ENCODE results near the gene NPAT. TPM values are rescaled to one million over a fixed set of nuclear protein-coding genes. Genes with fewer than 3 reads are reported as not detected.

Gene NPAT
- total and polyA plus RNA-seq, 2 of the 13 experiments (the other 11 are each of a cell fraction or from before 2014, with no cell fraction given): 4.4 to 11.2 TPM

DNA sequence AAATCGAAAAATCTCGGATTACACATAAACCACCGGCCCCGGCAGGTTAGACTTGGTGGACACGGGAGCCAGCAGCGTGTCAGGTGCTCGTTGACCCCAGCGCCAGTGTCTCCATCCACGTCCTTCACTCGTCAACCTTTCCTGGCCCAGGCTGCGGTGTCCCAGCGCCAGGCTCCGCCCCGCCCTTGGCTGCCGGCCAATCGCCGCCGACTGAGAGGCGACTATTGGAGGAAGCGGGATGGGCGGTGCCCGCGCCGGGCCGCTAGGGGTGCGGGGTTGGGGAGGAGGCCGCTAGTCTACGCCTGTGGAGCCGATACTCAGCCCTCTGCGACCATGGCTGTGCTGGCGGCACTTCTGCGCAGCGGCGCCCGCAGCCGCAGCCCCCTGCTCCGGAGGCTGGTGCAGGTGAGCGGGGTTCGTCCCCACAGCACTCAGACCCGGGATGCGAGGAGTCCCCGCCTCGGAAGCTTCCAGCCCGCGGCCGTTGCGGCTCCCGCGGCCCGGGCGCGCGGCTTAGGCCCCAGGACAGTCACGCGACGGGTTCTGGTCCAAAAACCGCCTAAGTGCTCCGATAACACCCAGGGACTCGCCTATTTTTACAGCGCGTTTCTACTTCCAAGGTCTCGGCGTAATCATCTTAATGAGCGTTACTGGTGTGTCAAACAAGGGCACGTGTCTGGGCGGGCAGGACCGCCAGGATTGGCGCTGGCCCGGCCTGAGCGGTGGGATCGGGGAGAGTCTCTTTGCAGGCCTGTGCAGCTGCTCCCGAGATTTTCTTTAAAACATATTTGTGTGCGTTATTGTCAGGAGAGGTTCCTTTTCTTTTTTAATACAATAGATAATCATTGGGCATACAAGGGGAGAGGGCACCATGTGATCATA lies 100.9 kb downstream of the NPAT start, which contains the start of gene ACAT1 (continued):
- TF ChIP-seq RARA (CRISPR knock-in tag; IDR thresholded peaks at IDR 0.05): no peak
- TF ChIP-seq, protein P1, sequence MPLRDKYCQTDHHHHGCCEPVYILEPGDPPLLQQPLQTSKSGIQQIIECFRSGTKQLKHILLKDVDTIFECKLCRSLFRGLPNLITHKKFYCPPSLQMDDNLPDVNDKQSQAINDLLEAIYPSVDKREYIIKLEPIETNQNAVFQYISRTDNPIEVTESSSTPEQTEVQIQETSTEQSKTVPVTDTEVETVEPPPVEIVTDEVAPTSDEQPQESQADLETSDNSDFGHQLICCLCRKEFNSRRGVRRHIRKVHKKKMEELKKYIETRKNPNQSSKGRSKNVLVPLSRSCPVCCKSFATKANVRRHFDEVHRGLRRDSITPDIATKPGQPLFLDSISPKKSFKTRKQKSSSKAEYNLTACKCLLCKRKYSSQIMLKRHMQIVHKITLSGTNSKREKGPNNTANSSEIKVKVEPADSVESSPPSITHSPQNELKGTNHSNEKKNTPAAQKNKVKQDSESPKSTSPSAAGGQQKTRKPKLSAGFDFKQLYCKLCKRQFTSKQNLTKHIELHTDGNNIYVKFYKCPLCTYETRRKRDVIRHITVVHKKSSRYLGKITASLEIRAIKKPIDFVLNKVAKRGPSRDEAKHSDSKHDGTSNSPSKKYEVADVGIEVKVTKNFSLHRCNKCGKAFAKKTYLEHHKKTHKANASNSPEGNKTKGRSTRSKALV (CRISPR knock-in tag; IDR thresholded peaks at IDR 0.05): no peak
- TF ChIP-seq ZNF589 (CRISPR knock-in tag; conservative IDR thresholded peaks at IDR 0.05): no peak
- peak; percentile 62 for TF ChIP-seq RXRA (CRISPR knock-in tag; IDR thresholded peaks at IDR 0.05)
- peak; percentile 53; the same call in 1 of the 2 replicates for TF ChIP-seq GATAD2A (CRISPR knock-in tag; IDR thresholded peaks at IDR 0.05)
- TF ChIP-seq, protein P2, sequence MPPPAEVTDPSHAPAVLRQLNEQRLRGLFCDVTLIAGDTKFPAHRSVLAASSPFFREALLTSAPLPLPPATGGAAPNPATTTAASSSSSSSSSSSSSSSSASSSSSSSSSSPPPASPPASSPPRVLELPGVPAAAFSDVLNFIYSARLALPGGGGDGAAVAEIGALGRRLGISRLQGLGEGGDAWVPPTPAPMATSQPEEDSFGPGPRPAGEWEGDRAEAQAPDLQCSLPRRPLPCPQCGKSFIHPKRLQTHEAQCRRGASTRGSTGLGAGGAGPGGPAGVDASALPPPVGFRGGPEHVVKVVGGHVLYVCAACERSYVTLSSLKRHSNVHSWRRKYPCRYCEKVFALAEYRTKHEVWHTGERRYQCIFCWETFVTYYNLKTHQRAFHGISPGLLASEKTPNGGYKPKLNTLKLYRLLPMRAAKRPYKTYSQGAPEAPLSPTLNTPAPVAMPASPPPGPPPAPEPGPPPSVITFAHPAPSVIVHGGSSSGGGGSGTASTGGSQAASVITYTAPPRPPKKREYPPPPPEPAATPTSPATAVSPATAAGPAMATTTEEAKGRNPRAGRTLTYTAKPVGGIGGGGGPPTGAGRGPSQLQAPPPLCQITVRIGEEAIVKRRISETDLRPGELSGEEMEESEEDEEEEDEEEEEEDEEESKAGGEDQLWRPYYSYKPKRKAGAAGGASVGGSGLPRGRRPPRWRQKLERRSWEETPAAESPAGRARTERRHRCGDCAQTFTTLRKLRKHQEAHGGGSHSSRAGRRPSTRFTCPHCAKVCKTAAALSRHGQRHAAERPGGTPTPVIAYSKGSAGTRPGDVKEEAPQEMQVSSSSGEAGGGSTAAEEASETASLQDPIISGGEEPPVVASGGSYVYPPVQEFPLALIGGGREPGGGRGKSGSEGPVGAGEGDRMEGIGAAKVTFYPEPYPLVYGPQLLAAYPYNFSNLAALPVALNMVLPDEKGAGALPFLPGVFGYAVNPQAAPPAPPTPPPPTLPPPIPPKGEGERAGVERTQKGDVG (CRISPR knock-in tag; IDR thresholded peaks at IDR 0.05; ENCODE audit: borderline replicate concordance): no peak
- TF ChIP-seq ZNF543 (CRISPR knock-in tag; IDR thresholded peaks at IDR 0.05): peak; percentile 63; the same call in 1 of the 2 replicates
- no peak for TF ChIP-seq ZNF766 (CRISPR knock-in tag; IDR thresholded peaks at IDR 0.05; ENCODE audit: borderline replicate concordance)
- TF ChIP-seq ETV6 (CRISPR knock-in tag; conservative IDR thresholded peaks at IDR 0.05): peak; percentile 57; the same call in 1 of the 2 replicates
- peak; percentile 71 for TF ChIP-seq ZNF605 (CRISPR knock-in tag; IDR thresholded peaks at IDR 0.05)
- no peak for TF ChIP-seq KLF9 (CRISPR knock-in tag; IDR thresholded peaks at IDR 0.05; ENCODE audit: low read depth)
- peak; percentile 60; the same call in 1 of the 2 replicates for TF ChIP-seq ZNF768 (CRISPR knock-in tag; IDR thresholded peaks at IDR 0.05)
- no peak for TF ChIP-seq NR2F1 (CRISPR knock-in tag; IDR thresholded peaks at IDR 0.05)
- TF ChIP-seq KDM2A (CRISPR knock-in tag; IDR thresholded peaks at IDR 0.05; ENCODE audit: borderline replicate concordance, low read depth): peak; percentile 84
- peak; percentile 12 for TF ChIP-seq HNRNPK (IDR thresholded peaks at IDR 0.05; ENCODE audit: low read depth, low read length, poor library complexity, severe bottlenecking)
- no peak for TF ChIP-seq MTA3 (CRISPR knock-in tag; IDR thresholded peaks at IDR 0.05)
- no peak for TF ChIP-seq ZNF614 (CRISPR knock-in tag; IDR thresholded peaks at IDR 0.05; ENCODE audit: borderline replicate concordance)
- TF ChIP-seq KDM5A (IDR thresholded peaks at IDR 0.05; ENCODE audit: borderline replicate concordance, low read length): no peak; the same call in 1 of the 2 replicates
- TF ChIP-seq, protein P3, sequence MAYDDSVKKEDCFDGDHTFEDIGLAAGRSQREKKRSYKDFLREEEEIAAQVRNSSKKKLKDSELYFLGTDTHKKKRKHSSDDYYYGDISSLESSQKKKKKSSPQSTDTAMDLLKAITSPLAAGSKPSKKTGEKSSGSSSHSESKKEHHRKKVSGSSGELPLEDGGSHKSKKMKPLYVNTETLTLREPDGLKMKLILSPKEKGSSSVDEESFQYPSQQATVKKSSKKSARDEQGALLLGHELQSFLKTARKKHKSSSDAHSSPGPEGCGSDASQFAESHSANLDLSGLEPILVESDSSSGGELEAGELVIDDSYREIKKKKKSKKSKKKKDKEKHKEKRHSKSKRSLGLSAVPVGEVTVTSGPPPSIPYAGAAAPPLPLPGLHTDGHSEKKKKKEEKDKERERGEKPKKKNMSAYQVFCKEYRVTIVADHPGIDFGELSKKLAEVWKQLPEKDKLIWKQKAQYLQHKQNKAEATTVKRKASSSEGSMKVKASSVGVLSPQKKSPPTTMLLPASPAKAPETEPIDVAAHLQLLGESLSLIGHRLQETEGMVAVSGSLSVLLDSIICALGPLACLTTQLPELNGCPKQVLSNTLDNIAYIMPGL (CRISPR knock-in tag; IDR thresholded peaks at IDR 0.05; ENCODE audit: borderline replicate concordance in 1 of 2, low read depth in 1 of 2): peak; percentile 66 to 74; a peak in 3 of 4 replicates
- TF ChIP-seq THAP11 (CRISPR knock-in tag; IDR thresholded peaks at IDR 0.05): peak; percentile 46

Measured in HepG2 (cell line).